ENCODE measurements around the gene MED27. TPM values are rescaled to one million over a fixed set of nuclear protein-coding genes. Genes with fewer than 3 reads are reported as not detected.

MED27 gene
- total and polyA plus RNA-seq, 10 of the 15 experiments (the other 5 are each of a cell fraction or from before 2014, with no cell fraction given): 20.3 to 50.3 (median 35.5) TPM

DNA sequence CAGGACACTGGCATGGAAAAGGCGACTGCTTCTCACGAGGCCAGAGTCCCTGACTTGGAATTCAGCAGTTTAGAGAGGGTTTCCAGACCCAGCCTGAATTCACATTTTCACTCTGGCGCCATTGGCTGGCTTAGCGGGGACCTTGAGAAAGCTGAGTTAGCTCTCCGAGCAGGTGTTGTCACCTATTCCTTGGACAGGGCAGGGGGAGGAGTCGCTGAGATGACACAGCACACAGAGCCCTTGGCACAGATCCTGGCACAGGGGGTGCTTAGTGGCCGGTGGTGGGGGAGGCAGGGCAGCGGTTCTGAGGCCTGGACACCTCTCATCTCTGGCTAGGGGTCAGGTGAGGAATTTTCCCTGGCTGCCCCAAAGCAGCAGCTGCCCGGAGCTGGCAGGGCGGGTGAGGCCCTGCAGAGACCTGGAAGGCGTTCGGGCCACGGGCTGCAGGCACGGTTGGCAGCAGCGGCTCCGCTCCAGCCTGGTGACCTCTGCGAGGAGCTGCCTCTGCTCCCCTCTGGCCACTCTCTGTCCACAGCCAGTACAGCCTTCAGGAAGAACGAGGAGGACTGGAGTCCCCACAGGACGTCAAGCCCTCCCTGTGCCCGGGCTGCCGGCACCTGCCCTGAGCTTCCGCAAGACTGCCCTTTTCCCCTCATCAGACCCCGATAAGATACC, 267.4 kb downstream of the MED27 start (continued):
- no peak for TF ChIP-seq SREBF2 (IDR thresholded peaks at IDR 0.05; ENCODE audit: low read length)
- TF ChIP-seq JUND (IDR thresholded peaks at IDR 0.05; ENCODE audit: low read depth, low read length): no peak
- TF ChIP-seq RUNX3 (IDR thresholded peaks at IDR 0.05; ENCODE audit: low read length): no peak
- TF ChIP-seq CBX5 (IDR thresholded peaks at IDR 0.05; ENCODE audit: low read depth): no peak
- TF ChIP-seq NFYA (IDR thresholded peaks at IDR 0.05; ENCODE audit: borderline replicate concordance, low read depth, low read length): no peak
- TF ChIP-seq HSF1 (IDR thresholded peaks at IDR 0.05; ENCODE audit: low read depth, low read length): no peak
- TF ChIP-seq E2F8 (IDR thresholded peaks at IDR 0.05; ENCODE audit: low read depth, partially characterized antibody): no peak
- no peak for TF ChIP-seq REST (IDR thresholded peaks at IDR 0.05; ENCODE audit: low read depth, low read length)
- TF ChIP-seq MAX (IDR thresholded peaks at IDR 0.05; ENCODE audit: low read depth, low read length): no peak
- no peak for TF ChIP-seq RAD21 (IDR thresholded peaks at IDR 0.05; ENCODE audit: insufficient read depth, low read depth, low read length)
- no peak for TF ChIP-seq SUPT20H (IDR thresholded peaks at IDR 0.05; ENCODE audit: borderline replicate concordance, control insufficient read depth, low read depth, low read length)
